Aorta (tissue), 5 donors: Measurements from ENCODE around the gene SACS. TPM values are rescaled to one million over a fixed set of nuclear protein-coding genes. Genes with fewer than 3 reads are reported as not detected.

Experiments
- ATAC-seq: fragments of 200-7000 bp; cut with Tn5 transposase; one replicate; pipeline ENCODE4 v1.9.1; 2022; ENCODE audit warnings: moderate library complexity; ENCODE audit not compliant: low FRiP score
- DNase-seq, 2 donors: peaks; one replicate each; pipeline ENCODE4 v3.0.0-alpha.2; 2020
- H3K27ac ChIP-seq, 2 donors: one replicate each; pipeline ENCODE4 v1.5.1; 2013; ENCODE audit warnings: low read length in 2 of 2, mild to moderate bottlenecking in 2 of 2, moderate library complexity in 2 of 2, control low read depth in 1 of 2, inconsistent platforms in 1 of 2, low read depth in 1 of 2
- H3K27me3 ChIP-seq, 2 donors: one replicate each; pipeline ENCODE4 v1.6.1; 2013; ENCODE audit warnings: control low read depth in 1 of 2, low read length in 1 of 2, mild to moderate bottlenecking in 1 of 2, moderate library complexity in 1 of 2; ENCODE audit not compliant: insufficient read depth in 2 of 2, control insufficient read depth in 1 of 2
- H3K36me3 ChIP-seq, 2 donors: one replicate each; pipeline ENCODE4 v1.6.1; 2013; ENCODE audit warnings: control low read depth in 1 of 2, low read length in 1 of 2, mild to moderate bottlenecking in 1 of 2; ENCODE audit not compliant: insufficient read depth in 2 of 2, control insufficient read depth in 1 of 2
- H3K4me1 ChIP-seq, 2 donors: one replicate each; pipeline ENCODE4 v1.6.1; 2013; ENCODE audit warnings: low read length in 2 of 2, control low read depth in 1 of 2, mild to moderate bottlenecking in 1 of 2, moderate library complexity in 1 of 2; ENCODE audit not compliant: insufficient read depth in 2 of 2, control insufficient read depth in 1 of 2
- H3K4me3 ChIP-seq, 2 donors: one replicate each; pipeline ENCODE4 v1.5.1; 2013; ENCODE audit warnings: low read length in 2 of 2, control low read depth in 1 of 2, mild to moderate bottlenecking in 1 of 2
- H3K9me3 ChIP-seq: one replicate; pipeline ENCODE4 v1.6.1; 2013; ENCODE audit warnings: mild to moderate bottlenecking, low read length; ENCODE audit not compliant: control insufficient read depth
- WGBS, 2 donors: extraction: QIAGEN DNeasy Blood & Tissue Kit; methylation state at CpG; one replicate each; pipeline ENCODE4 v1.1.7; 2013; 5-methylcytosine and 5-hydroxymethylcytosine counted together
- intact Hi-C, 2 donors: fragments of 100-400 bp; cut with DNase I; formaldehyde crosslinking; loops; one replicate each; pipeline versions ENCODE4 v1.14.2 to v1.15.0; 2022
- polyA plus RNA-seq, 2 donors: library from polyadenylated mRNA; stranded (reverse); fragments of 200-250 nt; gene quantifications; one replicate each; pipeline ENCODE4 v1.2.3, GENCODE V29; 2013
- total RNA-seq, 2 donors: library from RNA; stranded (reverse); fragmentation: NEBNext Ultra II Directional; extraction: Animal tissue kit (Norgen Biotek cat#: 25700); gene quantifications; one replicate each; pipeline ENCODE4 v1.2.1, GENCODE V29; 2021
- donor health status: healthy with polysubstance abuse.
- donor health status: Bipolar disorder and iron deficiency.
- donor health status: DM: no; HTN: no; CAD: no.
- donor health status: DM: no; HTN: no; CAD: no.
- donor health status: DM: yes; HTN: yes; CAD: no.

Gene SACS
- total and polyA plus RNA-seq, 4 donors: 3.0 to 79.0 (median 26.2) TPM

- H3K9me3 ChIP-seq: no peaks in the 10 kb centered on the region
- H3K4me3 ChIP-seq: no peak overlapping the region
- no peak overlapping the region for H3K27ac ChIP-seq
- ATAC-seq: no peak
- H3K36me3 ChIP-seq: peaks cover 2 to 12% of the 10 kb centered on the region in 2 donors
- no peaks in the 10 kb centered on the region for H3K27me3 ChIP-seq
- intact Hi-C loops: no loop called here
- 71 to 75% methylated on average over 4 of the region's 4 CpGs for WGBS, 2 donors
- DNase-seq: no peak
- H3K4me1 ChIP-seq: peaks cover 6 to 13% of the 10 kb centered on the region in 2 donors
These were observed 85.0 kb downstream of the SACS start for GRCh38 chr13:23348262-23349127.

DNA sequence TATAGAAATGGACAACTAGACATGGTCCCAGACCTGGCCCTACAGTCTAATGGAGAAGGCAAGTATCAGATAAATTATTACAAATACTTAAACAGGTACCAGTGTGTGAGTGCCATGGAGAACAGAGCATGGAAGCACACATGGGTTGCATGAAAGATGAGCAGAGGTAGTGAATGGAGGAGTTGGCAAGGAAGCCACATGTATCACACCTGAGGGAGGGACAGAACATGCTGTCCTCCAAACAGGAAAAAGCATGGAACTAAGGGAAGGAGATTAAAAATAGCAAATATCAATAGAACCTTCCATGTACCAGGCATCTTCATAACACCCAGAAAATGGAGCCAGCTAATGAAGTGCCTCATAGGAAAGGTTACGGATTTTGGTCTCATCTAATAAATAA lies 85.9 kb downstream of the SACS start:
- no peak for ATAC-seq
- peaks cover 3 to 12% of the 10 kb centered on the region in 2 donors for H3K36me3 ChIP-seq

GRCh38 chr13:23344931-23345595 lies 88.4 kb downstream of the SACS start:
- DNase-seq (no peak), ATAC-seq (no peak)
- H3K36me3 ChIP-seq: peaks cover 5 to 26% of the 10 kb centered on the region in 2 donors
- H3K27me3 ChIP-seq: no peaks in the 10 kb centered on the region
- H3K4me1 ChIP-seq: peaks cover 6 to 12% of the 10 kb centered on the region in 2 donors
- no peaks in the 10 kb centered on the region for H3K9me3 ChIP-seq
- no peak overlapping the region for H3K27ac ChIP-seq
- intact Hi-C loops: no loop called here
- whole genome bisulfite sequencing, 2 donors: 86 to 88% methylated on average over 4 of the region's 4 CpGs
- H3K4me3 ChIP-seq: no peak overlapping the region

More for the DNA sequence above, 85.9 kb downstream of the SACS start:
- Histone ChIP-seq H3K9me3 (no peaks in the 10 kb centered on the region), H3K4me1 (peaks cover 6 to 13% of the 10 kb centered on the region in 2 donors), H3K4me3 (no peak overlapping the region), H3K27me3 (no peaks in the 10 kb centered on the region), H3K27ac (no peak overlapping the region)
- intact Hi-C loops: no loop called here
- no peak for DNase-seq
- 98 to 100% methylated on average over 1 of the region's 1 CpG for WGBS, 2 donors

- H3K27me3 ChIP-seq: no peaks in the 10 kb centered on the region
- H3K4me3 ChIP-seq: no peak overlapping the region
- H3K9me3 ChIP-seq: peaks cover 2% of the 10 kb centered on the region
- intact Hi-C loops: no loop called here
- no peak overlapping the region for H3K27ac ChIP-seq
- H3K4me1 ChIP-seq: no peaks in the 10 kb centered on the region
- DNase-seq (no peak), ATAC-seq (no peak)
- H3K36me3 ChIP-seq: peaks cover 5 to 16% of the 10 kb centered on the region in 2 donors
- 93 to 99% methylated on average over 1 of the region's 1 CpG for WGBS, 2 donors
These were observed 94.3 kb downstream of the SACS start for GRCh38 chr13:23339225-23339624.

DNA sequence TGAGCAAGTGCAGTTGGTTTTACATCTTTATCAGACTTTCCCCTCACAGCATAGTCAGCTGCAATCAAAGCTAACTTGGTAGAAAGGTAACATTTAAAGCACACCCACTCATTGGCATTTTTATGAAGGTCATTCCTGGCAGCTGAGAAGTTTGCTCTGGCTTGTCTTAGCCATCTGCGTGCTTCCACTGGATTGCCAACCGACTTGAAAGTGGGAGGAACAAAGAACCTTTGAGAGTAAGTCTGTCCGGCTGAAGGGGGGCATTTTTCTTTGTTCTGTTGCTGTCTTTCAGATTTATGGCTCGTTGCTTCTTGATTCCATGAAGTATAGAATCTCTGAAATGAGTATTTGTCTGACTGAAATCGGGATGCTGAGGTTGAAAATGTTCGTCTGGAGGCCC lies 103.1 kb downstream of the SACS start:
- H3K27ac ChIP-seq: no peak overlapping the region
- H3K27me3 ChIP-seq: no peaks in the 10 kb centered on the region
- DNase-seq: no peak
- H3K9me3 ChIP-seq: peaks cover 2% of the 10 kb centered on the region
- WGBS, 2 donors: 66 to 68% methylated on average over 6 of the region's 6 CpGs
- no peak for ATAC-seq
- H3K4me3 ChIP-seq: no peak overlapping the region
- no peaks in the 10 kb centered on the region for H3K36me3 ChIP-seq
- no peaks in the 10 kb centered on the region for H3K4me1 ChIP-seq
- intact Hi-C loops: no loop called here

DNA sequence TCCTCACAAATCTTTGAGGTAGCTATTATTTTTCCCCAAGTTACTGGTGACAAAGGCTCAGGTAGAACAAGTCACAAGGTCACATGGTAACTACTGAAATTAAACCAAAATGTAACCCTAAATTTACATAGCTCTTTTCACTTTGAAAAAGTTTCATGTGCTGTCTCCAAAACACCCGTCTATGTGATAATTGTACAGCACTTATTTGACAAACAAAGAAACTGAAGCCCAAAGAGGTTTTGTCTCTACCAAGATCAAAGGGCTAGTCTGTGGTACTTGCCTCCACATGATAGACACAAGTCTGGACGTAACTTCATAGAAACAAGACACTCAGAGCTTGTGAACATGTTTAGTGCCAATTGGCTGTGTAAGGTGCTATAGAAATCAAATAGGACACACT lies 108.3 kb downstream of the SACS start:
- Histone ChIP-seq H3K9me3 (no peaks in the 10 kb centered on the region), H3K4me1 (peaks cover 0 to 7% of the 10 kb centered on the region in 2 donors), H3K36me3 (no peaks in the 10 kb centered on the region), H3K27ac (no peak overlapping the region), H3K4me3 (no peak overlapping the region), H3K27me3 (no peaks in the 10 kb centered on the region)
- DNase-seq (no peak), ATAC-seq (no peak)
- intact Hi-C loops: loop anchor here in 1 of 2 donors (10.0 kb wide), 1 partner anchor 100 kb away; no protein-coding TSS in a partner anchor
- 75 to 79% methylated on average over 2 of the region's 2 CpGs for WGBS, 2 donors

GRCh38 chr13:23323946-23324709 lies 109.4 kb downstream of the SACS start:
- Histone ChIP-seq H3K9me3 (no peaks in the 10 kb centered on the region), H3K4me1 (peaks cover 0 to 7% of the 10 kb centered on the region in 2 donors), H3K27me3 (no peaks in the 10 kb centered on the region), H3K4me3 (no peak overlapping the region), H3K36me3 (no peaks in the 10 kb centered on the region), H3K27ac (no peak overlapping the region)
- ATAC-seq (no peak), DNase-seq (no peak)
- intact Hi-C loops: loop anchor here (5.0 to 10.0 kb wide), 2 partner anchors 48 to 101 kb away; no protein-coding TSS in a partner anchor
- 65 to 66% methylated on average over 17 of the region's 17 CpGs for WGBS, 2 donors
